Transverse colon (tissue), 4 donors: ENCODE data around the gene POLE. TPM values are rescaled to one million over a fixed set of nuclear protein-coding genes. Genes with fewer than 3 reads are reported as not detected.
"Not testable (repeated sequence)": the region's sequence is repeated elsewhere in the genome, so short reads cannot be mapped to it uniquely, and the experiment has no call there.

ENCODE experiments used
- DNase-seq: peaks from one replicate; pipeline ENCODE4 v3.0.0-alpha.2; 2019
- H3K27ac ChIP-seq, 4 donors: fragments of 200-600 bp; sonication (generic); 2 replicates each; pipeline ENCODE4 v1.5.1; 2016 to 2018; ENCODE audit warnings: inconsistent platforms in 4 of 4
- H3K27me3 ChIP-seq: fragments of 200-600 bp; sonication (generic); 2 replicates; pipeline ENCODE4 v1.5.1; 2017; ENCODE audit warnings: inconsistent platforms
- H3K36me3 ChIP-seq, 4 donors: fragments of 200-600 bp; sonication (generic); 2 replicates each; pipeline ENCODE4 v1.5.1; 2017 to 2019; ENCODE audit warnings: inconsistent platforms in 4 of 4
- H3K4me1 ChIP-seq, 4 donors: fragments of 200-600 bp; sonication (generic); 2 replicates each; pipeline ENCODE4 v1.5.1; 2017 to 2020; ENCODE audit warnings: inconsistent platforms in 4 of 4
- H3K4me3 ChIP-seq, 4 donors: fragments of 200-600 bp; sonication (generic); 1 replicate in 1 of 4; 2 replicates in 3 of 4; pipeline versions ENCODE4 v1.5.1 to v1.6.1; 2017 to 2019; ENCODE audit warnings: inconsistent platforms in 4 of 4
- H3K9me3 ChIP-seq, 2 donors: fragments of 200-600 bp; sonication (generic); 2 replicates each; pipeline ENCODE4 v1.5.1; 2017 to 2019; ENCODE audit warnings: inconsistent platforms in 2 of 2
- EP300 ChIP-seq: sonication (generic); formaldehyde crosslinking; IDR thresholded peaks from one replicate; pipeline ENCODE4 v1.6.1; 2017; ENCODE audit warnings: antibody characterized with exemption, low read depth
- POLR2A ChIP-seq: fragments of 450-650 bp; IDR thresholded peaks from one replicate; pipeline ENCODE4 v1.6.1; 2016; ENCODE audit warnings: antibody characterized with exemption, mild to moderate bottlenecking, moderate library complexity
- POLR2AphosphoS5 ChIP-seq, 3 donors: sonication (generic); formaldehyde crosslinking; IDR thresholded peaks; one replicate each; pipeline ENCODE4 v1.6.1; 2016; ENCODE audit warnings: antibody characterized with exemption in 3 of 3
- WGBS, 2 donors: methylation state at CpG; one replicate each; pipeline ENCODE4 v1.1.5; 2018; ENCODE audit warnings: low coverage in 1 of 2; 5-methylcytosine and 5-hydroxymethylcytosine counted together
- in situ Hi-C, 4 donors: fragments of 200-750 bp; cut with MboI; loops; one replicate each; pipeline versions ENCODE4 v1.15.0 to v1.15.1; 2017; ENCODE audit warnings: low sequenced_read_pairs in 3 of 4, low pct_ligation_motif_present in 1 of 4, low pct_unique_long_range_greater_than_20kb in 1 of 4
- intact Hi-C: fragments of 100-400 bp; cut with DNase I; formaldehyde crosslinking; loops from one replicate; pipeline ENCODE4 v1.15.1; 2023; ENCODE audit warnings: low total_unique reads
- total RNA-seq, 4 donors: library from RNA; depleted of rRNA; stranded (reverse); fragments of >200 nt; gene quantifications; one replicate each; pipeline ENCODE4 v1.1.0, GENCODE V29; 2016
- TF ChIP-seq, protein P1 (sequence below), 5 experiments: fragments of 200-600 bp in 3 of 5; fragments of 450-650 bp in 2 of 5; sonication (generic) in 3 of 5; IDR thresholded peaks; 1 replicate in 2 of 5; 2 replicates in 3 of 5; pipeline ENCODE4 v1.5.1; 2016 to 2017; ENCODE audit warnings: antibody characterized with exemption in 5 of 5, inconsistent platforms in 3 of 5, mild to moderate bottlenecking in 2 of 5, moderate library complexity in 1 of 5

POLE gene
- total RNA-seq, 4 donors from 2014 or later: 57.0 to 204 (median 74.1) TPM

DNA sequence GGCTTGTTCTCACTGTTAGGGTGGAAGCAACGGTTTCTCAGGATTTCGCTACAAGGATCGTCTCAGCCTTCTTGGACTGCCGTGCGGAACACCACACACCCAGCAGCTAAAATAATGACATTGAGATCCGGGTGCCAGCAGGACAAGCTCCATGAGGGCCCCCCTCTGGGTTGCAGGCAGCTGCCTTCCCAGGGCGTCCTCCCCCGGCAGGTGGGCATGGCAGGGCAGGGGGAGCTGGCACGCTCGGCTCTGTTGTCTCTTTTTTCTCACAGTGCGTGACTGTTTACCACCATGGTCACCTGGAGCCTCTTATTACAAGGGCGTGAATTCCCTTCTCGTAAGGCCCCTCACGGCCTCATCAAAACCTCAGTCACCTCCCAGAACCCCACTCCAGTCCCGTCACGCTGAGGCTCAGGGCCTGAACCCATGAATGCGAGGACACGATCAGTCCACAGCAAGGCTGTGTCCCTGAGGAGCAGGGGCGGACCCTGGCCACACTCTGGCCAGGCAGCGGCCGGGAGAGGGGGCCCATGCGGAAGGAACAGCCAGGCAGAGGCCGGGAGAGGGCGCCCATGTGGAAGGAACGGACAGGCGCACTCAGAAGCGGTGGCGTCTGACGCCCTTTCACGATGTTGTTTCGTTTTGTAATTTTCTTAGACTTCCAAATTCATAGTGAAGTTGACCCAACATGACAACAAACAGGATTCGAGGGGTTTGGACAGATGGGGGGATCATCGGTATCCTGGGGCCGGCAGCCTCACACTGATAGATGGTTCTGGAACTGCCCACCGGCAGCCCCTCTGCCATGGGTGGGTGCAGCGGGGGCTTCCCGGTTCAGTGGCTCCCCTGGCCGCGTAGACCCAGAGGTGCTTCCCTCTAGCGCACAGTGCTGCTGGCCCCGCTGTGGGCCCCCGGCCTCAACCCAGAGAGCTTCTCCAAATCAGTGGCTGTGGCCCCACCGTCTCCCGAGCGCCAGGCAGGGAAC is 86.8 kb downstream of the POLE start:
- Histone ChIP-seq H3K4me3 (peak overlapping the region in 3 of 4 donors; percentile 18 to 45 (median 27)), H3K4me1 (peaks cover 0 to 35% (median 27%) of the 10 kb centered on the region in 4 donors), H3K27me3 (peaks cover 50% of the 10 kb centered on the region), H3K27ac (no peak overlapping the region), H3K9me3 (no peaks in the 10 kb centered on the region), H3K36me3 (no peaks in the 10 kb centered on the region)
- TF ChIP-seq POLR2AphosphoS5 (IDR thresholded peaks at IDR 0.05): no peak
- TF ChIP-seq, protein P1, sequence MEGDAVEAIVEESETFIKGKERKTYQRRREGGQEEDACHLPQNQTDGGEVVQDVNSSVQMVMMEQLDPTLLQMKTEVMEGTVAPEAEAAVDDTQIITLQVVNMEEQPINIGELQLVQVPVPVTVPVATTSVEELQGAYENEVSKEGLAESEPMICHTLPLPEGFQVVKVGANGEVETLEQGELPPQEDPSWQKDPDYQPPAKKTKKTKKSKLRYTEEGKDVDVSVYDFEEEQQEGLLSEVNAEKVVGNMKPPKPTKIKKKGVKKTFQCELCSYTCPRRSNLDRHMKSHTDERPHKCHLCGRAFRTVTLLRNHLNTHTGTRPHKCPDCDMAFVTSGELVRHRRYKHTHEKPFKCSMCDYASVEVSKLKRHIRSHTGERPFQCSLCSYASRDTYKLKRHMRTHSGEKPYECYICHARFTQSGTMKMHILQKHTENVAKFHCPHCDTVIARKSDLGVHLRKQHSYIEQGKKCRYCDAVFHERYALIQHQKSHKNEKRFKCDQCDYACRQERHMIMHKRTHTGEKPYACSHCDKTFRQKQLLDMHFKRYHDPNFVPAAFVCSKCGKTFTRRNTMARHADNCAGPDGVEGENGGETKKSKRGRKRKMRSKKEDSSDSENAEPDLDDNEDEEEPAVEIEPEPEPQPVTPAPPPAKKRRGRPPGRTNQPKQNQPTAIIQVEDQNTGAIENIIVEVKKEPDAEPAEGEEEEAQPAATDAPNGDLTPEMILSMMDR (IDR thresholded peaks at IDR 0.05): peak; percentile 48 to 62 (median 56)
- TF ChIP-seq EP300: no peak
- WGBS, 2 donors: 36% methylated on average over 45 of the region's 45 CpGs; no CpG with 5 or more reads in 1 of the 2 donors
- intact Hi-C loops (no loop called here), in situ Hi-C loops (loop anchor here in 3 of 4 donors (25.0 kb wide), 1 partner anchor 188 kb away; no protein-coding TSS in a partner anchor)
- peak; percentile 71 for DNase-seq

DNA sequence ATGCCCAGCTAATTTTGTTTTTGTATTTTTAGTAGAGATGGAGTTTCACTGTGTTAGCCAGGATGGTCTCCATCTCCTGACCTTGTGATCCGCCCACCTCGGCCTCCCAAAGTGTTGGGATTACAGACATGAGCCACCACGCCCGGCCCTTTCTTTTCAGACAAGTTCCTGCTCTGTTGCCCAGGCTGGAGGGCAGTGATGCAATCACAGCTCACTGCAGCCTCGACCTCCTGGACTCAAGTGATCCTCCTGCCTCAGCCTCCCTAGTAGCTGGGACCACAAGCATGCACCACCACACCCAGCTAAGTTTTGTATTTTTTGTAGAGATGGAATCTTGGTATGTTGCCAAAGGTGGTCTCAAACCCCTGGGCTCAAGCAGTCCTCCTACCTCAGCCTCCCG is 87.6 kb downstream of the POLE start:
- DNase-seq, H3K9me3 ChIP-seq, H3K4me3 ChIP-seq, H3K36me3 ChIP-seq, in situ Hi-C loops, H3K27ac ChIP-seq, intact Hi-C loops: not testable (repeated sequence)
- Histone ChIP-seq H3K4me1 (peaks cover 0 to 35% (median 27%) of the 10 kb centered on the region in 4 donors), H3K27me3 (peaks cover 43% of the 10 kb centered on the region)
- WGBS, 2 donors: 43 to 64% methylated on average over 4 to 6 of the region's 6 CpGs

DNA sequence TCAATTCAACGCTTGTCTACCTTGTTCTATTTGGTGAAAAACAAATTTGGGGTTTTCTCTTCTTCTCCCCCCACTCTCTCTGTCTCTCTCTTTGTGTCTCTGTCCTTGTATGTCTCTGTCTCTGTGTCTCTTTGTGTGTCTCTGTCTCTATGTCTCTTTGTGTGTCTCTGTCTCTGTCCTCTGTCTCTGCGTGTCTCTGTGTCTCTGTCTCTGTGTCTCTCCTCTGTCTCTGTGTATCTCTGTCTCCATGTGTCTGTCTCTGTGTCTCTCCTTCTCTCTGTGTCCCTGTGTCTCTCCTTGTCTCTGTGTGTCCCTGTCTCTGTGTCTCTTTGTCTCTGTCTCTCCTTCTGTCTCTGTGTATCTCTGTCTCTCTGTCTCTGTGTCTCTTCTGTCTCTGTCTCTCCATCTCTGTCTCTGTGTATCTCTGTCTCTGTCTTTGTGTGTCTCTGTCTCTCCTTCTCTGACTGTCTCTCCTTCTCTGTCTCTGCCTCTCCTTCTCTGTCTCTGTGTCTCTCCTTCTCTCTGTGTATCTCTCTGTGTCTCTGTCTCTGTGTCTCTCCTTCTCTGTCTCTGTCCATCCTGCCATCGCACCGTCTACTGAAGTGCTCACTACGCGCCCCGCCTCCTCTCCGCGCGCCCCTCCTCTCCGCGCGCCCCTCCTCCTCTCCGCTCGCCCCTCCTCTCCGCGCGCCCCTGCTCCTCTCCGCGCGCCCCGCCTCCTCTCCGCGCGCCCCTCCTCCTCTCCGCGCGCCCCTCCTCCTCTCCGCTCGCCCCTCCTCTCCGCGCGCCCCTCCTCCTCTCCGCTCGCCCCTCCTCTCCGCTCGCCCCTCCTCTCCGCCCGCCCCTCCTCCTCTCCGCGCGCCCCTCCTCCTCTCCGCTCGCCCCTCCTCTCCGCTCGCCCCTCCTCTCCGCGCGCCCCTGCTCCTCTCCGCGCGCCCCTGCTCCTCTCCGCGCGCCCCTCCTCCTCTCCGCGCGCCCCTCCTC is 89.5 kb downstream of the POLE start:
- in situ Hi-C loops: no loop called here
- WGBS, 2 donors: 9 to 50% methylated on average over 2 to 24 of the region's 58 CpGs
- Histone ChIP-seq H3K36me3 (no peaks in the 10 kb centered on the region), H3K4me3 (peak overlapping the region in 3 of 4 donors; percentile 14 to 43 (median 33)), H3K27me3 (peaks cover 24% of the 10 kb centered on the region), H3K4me1 (peaks cover 2 to 26% (median 18%) of the 10 kb centered on the region in 4 donors), H3K9me3 (no peaks in the 10 kb centered on the region), H3K27ac (peak overlapping the region in 1 of 4 donors; percentile 68)
- TF ChIP-seq EP300 (no peak), POLR2AphosphoS5 (IDR thresholded peaks at IDR 0.05) (no peak), POLR2A (no peak)
- TF ChIP-seq, protein P1 (IDR thresholded peaks at IDR 0.05): no peak
- intact Hi-C loops: no loop called here
- DNase-seq: no peak

DNA sequence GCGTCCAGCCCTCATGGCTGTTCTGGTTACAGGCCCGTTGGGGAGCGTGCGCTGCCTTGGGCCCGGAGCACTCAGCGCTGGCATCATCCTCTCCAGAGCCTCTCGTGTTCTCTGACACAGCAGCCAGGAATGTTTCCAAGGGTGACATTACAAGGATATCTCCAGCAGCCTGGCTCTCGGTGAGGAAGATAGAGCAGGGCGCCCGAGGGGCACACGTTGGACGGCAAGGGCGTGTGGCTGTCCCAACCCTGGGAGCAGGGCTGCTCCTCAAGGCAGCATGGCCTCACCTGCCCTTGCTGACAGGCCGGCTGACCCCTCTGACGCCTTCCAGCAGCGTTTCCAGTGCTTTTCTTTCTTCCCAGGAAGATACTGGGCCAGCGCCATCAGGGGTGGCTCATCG is 91.1 kb downstream of the POLE start:
- 71 to 90% methylated on average over 4 to 18 of the region's 18 CpGs for WGBS, 2 donors
- peaks cover 18% of the 10 kb centered on the region for H3K27me3 ChIP-seq

More for the DNA sequence above, 91.1 kb downstream of the POLE start:
- intact Hi-C loops (no loop called here), in situ Hi-C loops (no loop called here)
- no peak overlapping the region for H3K27ac ChIP-seq
- DNase-seq: no peak
- no peak for TF ChIP-seq POLR2AphosphoS5 (IDR thresholded peaks at IDR 0.05)
- TF ChIP-seq, protein P1 (IDR thresholded peaks at IDR 0.05): no peak
- TF ChIP-seq EP300: no peak
- no peak for TF ChIP-seq POLR2A
- H3K9me3 ChIP-seq: no peaks in the 10 kb centered on the region
- no peak overlapping the region for H3K4me3 ChIP-seq
- peaks cover 2 to 22% (median 13%) of the 10 kb centered on the region in 4 donors for H3K4me1 ChIP-seq
- H3K36me3 ChIP-seq: no peaks in the 10 kb centered on the region
